Activated naive CD4-positive, alpha-beta T cell (primary cell): ENCODE results near the gene ATP5F1C.
A peak's percentile ranks its signal among the peaks of the same experiment; 100 is the strongest.
"Not testable (repeated sequence)": the region's sequence is repeated elsewhere in the genome, so short reads cannot be mapped to it uniquely, and the experiment has no call there.

Experiments
- DNase-seq, 4 experiments: peaks; one replicate each; lab custom pipeline; 2025; lab: John Stamatoyannopoulos, UW

The ATP5F1C gene

GRCh38 chr10:7794251-7795026, 6.5 kb downstream of the ATP5F1C start:
- no peak for DNase-seq

GRCh38 chr10:7795605-7796004, 7.6 kb downstream of the ATP5F1C start:
- DNase-seq, result no peak

GRCh38 chr10:7797582-7797981, 9.6 kb downstream of the ATP5F1C start:
- DNase-seq, result no peak

GRCh38 chr10:7802606-7803005, 14.6 kb downstream of the ATP5F1C start:
- no peak for DNase-seq

GRCh38 chr10:7804216-7804615, 16.2 kb downstream of the ATP5F1C start:
- no peak for DNase-seq

DNA sequence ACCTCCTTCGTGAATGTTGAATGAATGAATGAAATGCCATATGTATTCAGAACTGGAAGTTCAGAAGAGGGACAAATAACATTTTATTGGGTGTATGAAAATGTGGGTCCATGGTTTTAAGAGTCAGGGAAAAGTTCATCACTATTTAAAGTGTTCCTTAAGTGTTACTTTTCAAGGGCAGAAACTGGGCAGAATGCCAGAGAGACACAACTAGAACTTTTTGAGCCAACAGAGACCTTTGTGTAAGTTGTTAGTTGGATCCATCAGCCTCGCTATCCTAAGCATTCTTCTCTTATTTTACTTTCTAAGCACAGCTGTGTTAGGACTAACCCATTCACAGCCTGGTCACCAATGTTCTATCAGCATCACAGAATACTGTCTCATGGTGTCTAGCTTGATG, 16.8 kb downstream of the ATP5F1C start:
- no peak for DNase-seq

DNA sequence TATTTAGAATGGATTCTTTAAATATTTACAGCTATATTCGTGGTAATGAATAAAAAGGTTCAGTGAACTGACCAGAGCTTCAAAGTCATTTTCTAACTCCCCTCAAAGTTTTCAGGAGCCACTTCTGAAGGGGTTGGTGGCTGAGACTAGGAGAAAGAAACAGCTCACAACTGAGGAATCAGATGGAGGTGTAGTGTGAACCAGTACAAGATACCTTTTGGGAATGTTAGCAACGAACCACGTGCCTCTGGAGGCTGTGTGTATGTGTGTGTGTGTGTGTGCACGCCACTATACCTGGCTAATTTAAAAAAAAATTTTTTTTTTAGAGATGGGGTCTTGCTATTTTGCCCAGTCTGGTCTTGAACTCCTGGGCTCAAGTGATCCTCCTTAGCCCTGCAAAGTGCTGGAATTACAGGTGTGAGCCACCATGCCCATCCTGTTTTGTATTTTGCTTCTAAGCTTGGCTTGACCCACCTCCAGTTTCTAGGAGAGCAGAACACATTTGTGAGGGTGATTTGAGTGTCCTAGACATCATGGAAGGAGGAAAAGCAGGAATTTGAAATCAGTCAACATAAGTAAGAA, 20.8 kb downstream of the ATP5F1C start:
- DNase-seq, result no peak

DNA sequence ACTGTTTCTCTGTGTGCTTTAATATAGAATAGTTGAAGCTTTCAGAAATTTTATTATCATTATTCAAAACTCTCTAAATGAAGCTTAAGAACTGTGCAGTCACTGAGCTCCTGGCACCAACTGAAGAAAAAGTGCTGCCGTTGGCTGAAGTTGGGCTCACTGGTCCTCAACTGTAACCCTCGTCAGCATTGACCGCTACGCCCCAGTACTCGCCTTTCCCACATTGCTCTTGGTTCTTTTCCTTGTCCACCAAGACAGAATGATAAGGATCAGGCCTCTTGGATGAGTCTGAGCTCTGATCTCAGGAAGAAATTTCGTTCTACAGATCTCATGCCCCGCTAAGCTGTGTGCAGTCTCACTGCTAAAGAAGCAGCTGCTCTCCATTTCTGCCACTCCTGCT, 22.5 kb downstream of the ATP5F1C start:
- no peak for DNase-seq

DNA sequence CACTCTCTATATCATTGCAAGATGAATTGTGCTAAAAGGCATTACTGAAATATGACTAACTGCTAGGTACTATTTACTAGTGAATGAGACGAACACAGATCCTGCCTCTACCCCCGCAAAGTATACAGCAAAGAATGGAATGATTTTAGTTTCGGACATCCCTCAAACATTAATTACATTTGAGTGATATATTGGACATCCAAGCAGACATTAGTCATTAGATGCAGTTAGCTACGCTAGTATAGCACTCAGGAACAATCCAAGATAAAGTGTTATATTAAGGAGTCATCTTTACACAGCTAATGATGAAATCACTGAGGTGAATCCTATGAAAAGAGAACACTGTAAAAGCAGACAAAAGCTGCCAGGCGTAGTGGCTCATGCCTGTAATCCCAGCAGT, 23.0 kb downstream of the ATP5F1C start:
- no peak for DNase-seq

DNA sequence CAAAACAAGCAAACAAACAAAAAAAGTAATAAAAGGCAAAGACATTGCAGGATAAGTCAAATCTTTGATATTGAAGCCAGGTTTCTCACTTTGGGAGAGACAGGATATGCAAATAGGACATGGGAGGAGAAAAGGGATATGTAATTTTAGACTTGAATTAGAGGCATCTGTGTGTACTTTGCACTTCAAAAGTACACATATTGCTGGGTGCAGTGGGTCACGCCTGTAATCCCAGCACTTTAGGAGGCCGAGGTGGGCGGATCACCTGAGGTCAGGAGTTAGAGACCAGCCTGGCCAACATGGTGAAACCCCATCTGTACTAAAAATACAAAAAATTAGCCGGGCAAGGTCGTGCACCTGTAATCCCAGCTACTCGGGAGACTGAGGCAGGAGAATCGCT, 23.8 kb downstream of the ATP5F1C start:
- not testable (repeated sequence) for DNase-seq

DNA sequence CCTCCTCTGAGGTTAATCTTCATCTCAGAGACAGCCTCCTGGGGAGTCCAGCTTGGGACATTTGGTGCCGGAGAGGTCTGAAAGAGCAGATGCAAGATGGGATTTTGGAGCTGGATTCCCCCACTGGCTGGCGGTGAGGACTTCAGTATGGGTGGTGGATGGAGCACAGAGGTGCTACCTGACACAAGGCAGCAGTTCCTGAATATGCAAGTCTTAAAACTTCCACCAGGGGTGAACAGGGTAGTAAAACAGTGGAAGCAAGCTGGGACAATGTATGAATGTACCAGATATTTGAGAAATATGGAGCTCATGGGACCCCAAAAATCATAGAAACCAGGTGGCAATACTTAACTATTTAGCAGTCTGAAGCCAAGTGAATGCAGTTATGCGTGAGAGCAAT, 25.5 kb downstream of the ATP5F1C start:
- DNase-seq, result no peak

GRCh38 chr10:7817576-7817975, 29.6 kb downstream of the ATP5F1C start:
- DNase-seq, result no peak

DNA sequence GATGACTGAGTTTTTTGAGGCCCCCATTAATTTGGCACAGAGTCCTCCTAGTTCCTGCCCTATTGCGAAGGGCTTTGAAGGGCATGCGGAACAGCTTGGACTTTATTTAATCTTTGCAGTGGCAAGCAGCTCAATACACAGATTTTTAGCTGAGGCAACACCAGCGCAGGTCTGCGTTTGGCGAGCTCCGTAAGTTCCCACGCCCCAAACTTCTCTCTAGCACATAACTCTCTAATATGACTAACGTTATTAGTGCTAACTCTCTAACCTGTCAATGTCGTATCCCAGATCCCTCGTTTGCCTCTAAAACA, 30.0 kb downstream of the ATP5F1C start:
- no peak for DNase-seq

DNA sequence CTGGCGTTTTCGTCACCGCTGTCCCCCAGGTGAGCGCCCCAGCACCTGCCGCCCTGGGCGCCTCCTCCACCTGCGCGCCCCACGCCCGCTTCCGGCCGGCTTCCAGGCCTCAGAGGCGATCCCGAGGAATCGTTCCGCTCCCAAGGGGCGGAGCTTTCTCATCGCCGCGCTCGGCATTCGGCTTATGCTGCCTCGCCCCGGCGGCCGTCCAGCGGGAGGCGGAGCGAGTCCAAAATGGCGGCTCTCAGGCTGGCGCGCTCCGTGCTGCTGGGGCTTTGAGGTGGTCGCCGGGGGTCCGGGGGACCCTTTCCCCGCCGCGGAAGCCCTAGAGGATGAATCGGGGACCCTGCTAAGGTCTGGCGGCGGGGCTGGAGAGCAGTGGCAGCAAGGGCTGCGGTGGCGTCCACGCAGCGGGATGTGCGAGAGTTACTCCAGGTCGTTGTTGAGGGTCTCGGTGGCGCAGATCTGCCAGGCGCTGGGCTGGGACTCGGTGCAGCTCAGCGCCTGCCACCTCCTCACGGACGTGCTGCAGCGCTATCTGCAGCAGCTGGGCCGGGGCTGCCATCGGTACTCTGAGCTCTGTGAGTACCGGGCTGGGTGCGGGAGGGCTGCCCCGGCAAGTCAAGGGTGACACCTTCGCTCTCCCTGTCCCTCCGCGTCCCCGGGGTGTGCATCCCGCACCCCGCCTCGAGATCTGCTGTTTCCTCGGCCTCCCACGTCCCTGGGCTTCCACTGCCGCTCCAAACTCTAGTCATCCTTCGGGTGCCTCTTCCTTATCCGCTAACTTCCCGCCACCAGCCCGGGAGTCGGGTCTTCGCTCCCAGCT, 30.5 kb downstream of the ATP5F1C start, which contains the start of gene TAF3:
TSS of gene TAF3 (plus strand) at position 211 of the 826 bp plus-strand sequence. CDS start at position 416, 205 bp downstream.
- DNase-seq, result peak; percentile 66 to 92 (median 79)

- no peak for DNase-seq
Observed at GRCh38 chr10:7819121-7819460, 31.1 kb downstream of the ATP5F1C start.

DNA sequence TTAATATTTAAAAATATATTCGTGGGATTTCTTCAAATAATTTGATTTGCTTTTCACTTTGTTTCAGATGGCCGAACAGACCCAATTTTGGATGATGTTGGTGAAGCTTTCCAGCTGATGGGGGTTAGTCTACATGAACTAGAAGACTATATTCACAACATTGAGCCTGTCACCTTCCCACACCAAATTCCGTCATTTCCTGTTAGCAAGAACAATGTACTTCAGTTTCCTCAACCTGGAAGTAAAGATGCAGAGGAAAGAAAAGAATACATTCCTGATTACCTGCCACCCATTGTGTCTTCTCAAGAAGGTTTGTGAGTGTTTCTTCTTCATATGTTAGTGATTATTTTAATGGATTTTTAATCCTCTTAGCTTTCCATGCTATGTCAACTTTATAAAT, 36.3 kb downstream of the ATP5F1C start:
- DNase-seq, result no peak

- DNase-seq, result no peak
Observed at GRCh38 chr10:7826971-7827370, 39.0 kb downstream of the ATP5F1C start.

DNA sequence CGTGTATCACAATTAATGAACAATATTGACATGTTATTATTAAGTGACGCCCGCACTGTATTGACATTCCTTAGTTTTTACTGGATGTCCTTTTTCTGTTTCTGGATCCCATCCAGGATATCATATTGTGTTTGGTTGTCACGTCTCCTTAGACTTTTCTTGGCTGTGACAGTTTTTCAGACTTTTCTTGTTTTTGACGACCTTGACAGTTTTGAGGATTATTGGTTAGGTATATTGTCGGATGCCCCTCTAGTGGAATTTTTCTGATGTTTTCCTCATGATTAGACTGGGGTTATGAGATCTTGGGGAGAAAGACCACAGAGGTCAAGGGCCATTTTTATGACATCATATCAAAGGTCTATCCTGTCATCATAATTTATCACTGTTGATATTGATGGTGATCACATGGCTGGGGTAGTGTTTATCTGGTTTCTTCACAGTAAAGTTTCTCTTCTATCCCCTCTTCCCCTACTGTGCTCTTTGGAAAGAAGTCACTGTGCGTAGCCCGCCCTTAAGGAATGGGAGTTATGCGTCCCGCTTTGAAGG, 41.4 kb downstream of the ATP5F1C start:
- DNase-seq, result no peak

- no peak for DNase-seq
Observed at GRCh38 chr10:7832060-7832459, 44.1 kb downstream of the ATP5F1C start.

DNA sequence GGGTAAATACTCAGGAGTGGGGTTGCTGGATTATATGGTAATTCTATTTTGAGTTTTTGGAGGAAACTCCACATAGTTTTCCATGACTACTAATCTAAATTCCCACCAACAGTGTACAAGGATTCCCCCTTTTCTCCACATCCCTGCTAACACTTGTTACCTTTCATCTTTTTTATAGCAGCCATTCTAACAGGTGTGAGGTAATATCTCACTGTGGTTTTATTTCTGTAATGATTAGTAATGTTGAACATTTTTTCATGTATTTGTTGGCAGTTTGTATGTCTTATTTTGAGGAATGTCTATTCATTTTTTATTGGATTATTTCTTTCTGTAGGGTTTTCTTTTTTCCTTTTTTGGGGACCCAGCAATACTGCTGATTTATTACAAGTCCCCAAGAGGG, 45.2 kb downstream of the ATP5F1C start:
- DNase-seq, result no peak

- DNase-seq, result no peak
Observed at GRCh38 chr10:7834262-7834661, 46.3 kb downstream of the ATP5F1C start.

GRCh38 chr10:7836571-7836970, 48.6 kb downstream of the ATP5F1C start:
- DNase-seq, result no peak

GRCh38 chr10:7846591-7846990, 58.6 kb downstream of the ATP5F1C start:
- no peak for DNase-seq
